GM18909 (cell line): Measurements from ENCODE around the gene RBM34.
A peak's percentile ranks its signal among the peaks of the same experiment; 100 is the strongest.
"Not testable (repeated sequence)": the region's sequence is repeated elsewhere in the genome, so short reads cannot be mapped to it uniquely, and the experiment has no call there.

Experiments used
- ATAC-seq: cut with Tn5 transposase; IDR thresholded peaks from one replicate; pipeline ENCODE4 v1.9.1; 2021; ENCODE audit warnings: mild to moderate bottlenecking; ENCODE audit not compliant: unreplicated experiment, poor library complexity

RBM34 gene

DNA sequence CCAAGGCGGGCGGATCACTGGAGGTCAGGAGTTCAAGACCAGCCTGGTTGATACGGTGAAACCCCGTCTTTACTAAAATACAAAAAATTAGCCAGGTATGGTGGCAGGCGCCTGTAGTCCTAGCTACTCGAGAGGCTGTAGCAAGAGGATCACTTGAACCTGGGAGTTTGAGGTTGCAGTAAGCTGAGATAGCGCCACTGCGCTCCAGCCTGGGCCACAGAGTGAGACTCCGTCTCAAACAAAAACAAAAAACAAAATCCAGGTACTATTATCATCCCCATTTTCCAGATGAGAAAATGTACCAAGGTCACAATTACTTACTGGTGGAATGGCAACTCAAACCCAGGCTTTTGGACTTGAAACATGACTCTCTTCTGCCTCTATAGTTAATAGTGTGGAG is 36.9 kb downstream of the RBM34 start:
- no peak for ATAC-seq

DNA sequence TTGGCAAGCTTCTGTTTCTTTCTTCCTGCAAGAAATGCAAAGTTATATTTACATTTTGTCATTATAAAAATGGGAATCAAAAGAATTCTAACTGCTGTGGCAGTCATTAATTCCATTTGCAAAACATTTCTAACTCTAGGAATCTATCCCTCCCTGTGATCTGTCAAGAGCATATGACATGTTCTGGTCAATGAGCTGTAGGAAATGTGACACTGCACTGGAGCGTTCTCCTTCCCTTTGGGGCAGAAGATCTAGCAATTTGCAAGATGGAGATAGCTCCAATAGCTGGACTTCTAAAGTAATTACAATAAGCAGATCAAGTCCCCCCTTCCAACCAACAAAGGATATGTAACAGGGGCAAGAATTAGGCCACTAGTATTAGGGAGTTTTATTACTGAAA is 38.7 kb downstream of the RBM34 start:
- no peak for ATAC-seq

DNA sequence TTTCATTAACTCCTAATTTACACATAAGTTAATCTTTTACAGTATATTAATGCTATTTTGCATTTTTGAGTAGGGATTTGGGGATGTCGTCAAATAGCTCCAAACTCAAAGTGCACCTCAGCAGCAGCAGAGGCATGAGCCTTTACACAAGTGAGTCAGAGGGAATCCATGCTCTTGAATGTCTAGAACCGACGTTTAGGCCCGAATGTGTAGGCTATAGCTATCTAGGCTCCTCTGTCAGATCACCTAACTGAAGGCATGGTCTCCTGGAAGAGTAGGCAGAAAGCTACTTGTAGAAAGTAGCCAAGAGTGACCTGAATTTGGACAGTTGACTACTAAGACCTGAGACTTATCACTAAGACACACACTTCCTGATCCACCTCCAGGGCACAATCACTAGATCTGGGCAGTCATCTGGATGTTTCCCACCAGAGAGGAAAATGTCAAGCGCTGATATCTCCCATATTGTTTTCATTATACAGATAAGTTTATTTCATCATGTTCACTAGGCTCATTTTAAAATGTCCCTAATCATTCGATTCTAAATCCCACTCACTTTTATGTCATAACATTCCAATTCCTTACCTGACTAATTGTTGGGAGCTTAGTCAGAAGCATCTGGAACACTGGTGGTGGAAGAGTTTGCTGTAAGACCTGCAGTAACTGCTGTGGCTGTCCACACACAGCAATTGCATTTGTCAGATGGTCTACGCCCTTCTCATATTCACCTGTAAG is 47.7 kb downstream of the RBM34 start:
- no peak for ATAC-seq

DNA sequence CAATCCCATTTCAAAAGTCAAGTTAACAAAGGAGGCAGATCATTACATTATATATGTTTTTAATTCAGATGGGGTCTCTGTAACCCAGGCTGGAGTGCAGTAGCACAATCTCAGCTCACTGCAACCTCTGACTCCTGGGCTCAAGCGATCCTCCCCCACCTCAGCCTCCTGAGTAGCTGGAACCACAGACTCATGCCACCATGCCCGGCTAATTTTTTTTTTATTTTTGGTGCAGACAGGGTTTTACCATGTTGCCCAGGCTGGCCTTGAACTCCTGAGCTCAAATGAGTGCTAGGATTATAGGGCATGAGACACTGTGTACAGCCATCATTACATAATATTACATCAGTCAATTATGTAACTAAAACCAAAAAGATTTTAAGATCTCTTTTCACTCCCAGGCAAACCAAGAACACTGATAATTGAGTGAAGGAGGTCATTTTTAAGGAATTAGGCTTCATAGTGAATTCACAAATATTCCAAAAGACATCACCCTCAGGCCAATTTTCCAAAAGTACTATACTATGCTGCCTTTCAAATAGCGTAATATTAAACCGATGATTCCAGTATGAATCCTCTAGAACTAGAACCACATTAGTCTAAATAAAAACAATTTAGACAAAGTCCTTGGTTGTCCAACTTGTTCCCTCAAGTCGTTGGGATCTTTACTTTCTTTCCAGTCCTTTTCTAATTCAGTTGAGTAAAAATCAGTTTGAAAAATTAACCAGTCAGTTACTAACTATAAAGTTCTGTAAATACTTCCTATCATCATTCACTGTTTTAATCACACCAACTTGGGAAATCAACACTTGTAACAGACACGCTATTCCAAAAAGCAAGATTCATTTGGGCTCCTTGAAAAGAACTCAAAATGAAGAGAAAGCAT is 48.5 kb downstream of the RBM34 start:
- ATAC-seq: no peak

DNA sequence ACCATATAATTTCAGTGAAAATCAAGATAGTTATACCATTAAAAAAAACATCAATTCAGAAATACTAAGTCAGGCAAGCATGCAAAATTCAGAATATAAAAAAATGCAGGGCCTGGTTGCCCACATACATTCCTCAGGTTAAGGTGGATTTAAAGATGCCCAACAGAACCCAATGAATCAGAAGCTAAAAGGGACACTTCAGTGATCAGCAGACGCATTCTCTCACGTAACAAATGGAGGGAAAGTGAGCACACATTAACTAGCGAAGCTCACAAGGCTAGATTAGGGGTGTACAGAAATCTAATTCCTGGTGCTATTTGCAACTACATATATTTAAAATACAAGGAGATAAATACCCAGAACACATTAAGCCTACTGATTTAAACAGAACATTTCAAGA is 49.9 kb downstream of the RBM34 start:
- no peak for ATAC-seq

DNA sequence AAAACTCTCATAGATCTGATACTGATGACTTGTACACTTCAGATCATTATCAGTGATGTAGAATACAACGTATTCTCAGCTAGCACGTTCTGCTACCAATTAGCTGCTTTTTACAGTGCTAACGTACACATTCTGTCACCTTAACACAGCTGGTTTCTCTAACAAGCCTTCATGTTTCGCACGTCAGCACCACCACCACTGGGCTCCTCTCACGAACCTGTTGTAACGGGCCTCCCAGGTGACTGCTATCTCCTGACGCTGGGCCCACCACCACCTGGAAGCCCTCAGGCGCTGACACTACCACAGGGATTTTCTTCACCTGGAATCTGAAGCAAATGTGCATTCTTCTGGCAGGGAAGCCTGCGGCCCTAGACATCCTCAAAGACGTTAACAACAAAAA is 52.2 kb downstream of the RBM34 start:
- ATAC-seq: no peak

DNA sequence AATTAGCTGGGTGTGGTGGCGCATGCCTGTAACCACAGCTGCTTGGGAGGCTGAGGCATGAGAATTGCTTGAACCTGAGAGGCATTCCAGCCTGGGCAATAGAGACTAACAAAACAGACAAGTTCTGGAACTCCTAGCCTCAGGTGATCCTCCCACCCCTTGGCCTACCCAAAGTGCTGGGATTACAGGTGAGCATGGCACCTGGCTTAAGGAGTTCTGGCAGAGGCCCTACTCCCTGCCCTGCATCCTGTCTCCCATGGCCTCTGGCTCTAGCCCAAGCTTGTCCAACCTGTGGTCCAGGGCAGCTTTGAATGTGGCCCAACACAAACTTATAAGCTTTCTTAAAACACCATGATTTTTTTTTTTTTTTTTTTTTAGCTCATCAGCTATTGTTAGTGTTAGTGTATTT is 52.9 kb downstream of the RBM34 start:
- ATAC-seq: no peak

DNA sequence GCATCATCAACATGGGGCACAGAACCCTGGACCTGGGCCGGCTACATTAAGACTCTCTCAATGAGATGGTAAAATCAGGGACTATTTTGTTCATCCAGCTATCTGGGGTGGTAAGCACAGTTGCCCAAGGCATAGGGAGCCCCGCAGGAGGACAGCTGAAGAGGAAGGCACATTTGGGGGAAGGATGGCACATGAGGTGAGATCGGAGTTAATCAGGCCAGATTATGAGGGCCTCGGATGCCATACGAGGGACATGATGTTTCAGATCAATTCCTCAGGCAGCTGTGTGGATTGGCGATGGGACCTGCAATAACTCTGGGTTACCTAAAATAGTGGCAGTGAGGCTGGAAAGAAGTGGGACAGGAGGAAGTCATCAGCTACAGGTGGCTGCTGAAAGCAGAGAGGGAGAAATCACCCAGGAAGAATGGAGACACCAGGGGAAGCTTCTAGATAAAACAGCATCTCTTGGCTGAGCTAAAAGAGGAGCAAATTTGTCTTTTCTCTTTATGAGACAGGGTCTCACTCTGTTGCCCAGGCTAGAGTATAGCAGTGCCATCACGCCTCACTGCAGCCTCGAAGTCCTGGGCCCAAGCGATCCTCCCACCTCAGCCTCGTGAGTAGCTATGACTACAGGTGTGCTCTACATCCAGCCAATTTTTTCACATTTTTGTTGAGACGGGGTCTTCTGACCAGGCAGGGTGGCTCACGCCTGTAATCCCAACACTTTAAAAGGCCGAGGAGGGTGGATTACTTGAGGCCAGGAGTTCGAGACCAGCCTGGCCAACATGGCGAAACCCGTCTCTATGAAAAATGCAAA is 53.5 kb downstream of the RBM34 start:
- ATAC-seq: no peak

DNA sequence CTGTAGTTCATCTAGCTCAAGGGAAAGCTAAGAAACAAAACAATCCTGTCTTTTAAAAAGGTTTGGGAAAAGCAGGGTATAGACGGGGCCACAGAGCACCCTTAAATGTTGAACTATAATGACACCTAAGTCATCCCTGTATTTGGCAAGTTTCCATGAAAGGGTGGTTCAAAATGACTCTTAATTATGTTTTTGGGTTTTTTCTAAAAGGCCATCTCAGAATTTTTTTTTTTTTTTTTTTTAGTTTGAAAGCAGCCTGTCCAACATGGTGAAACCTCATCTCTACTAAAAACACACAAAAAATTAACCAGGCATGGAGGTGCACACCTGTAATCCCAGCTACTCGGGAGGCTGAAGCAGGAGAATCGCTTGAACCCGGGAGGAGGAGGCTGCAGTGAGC is 54.6 kb downstream of the RBM34 start:
- ATAC-seq: no peak

DNA sequence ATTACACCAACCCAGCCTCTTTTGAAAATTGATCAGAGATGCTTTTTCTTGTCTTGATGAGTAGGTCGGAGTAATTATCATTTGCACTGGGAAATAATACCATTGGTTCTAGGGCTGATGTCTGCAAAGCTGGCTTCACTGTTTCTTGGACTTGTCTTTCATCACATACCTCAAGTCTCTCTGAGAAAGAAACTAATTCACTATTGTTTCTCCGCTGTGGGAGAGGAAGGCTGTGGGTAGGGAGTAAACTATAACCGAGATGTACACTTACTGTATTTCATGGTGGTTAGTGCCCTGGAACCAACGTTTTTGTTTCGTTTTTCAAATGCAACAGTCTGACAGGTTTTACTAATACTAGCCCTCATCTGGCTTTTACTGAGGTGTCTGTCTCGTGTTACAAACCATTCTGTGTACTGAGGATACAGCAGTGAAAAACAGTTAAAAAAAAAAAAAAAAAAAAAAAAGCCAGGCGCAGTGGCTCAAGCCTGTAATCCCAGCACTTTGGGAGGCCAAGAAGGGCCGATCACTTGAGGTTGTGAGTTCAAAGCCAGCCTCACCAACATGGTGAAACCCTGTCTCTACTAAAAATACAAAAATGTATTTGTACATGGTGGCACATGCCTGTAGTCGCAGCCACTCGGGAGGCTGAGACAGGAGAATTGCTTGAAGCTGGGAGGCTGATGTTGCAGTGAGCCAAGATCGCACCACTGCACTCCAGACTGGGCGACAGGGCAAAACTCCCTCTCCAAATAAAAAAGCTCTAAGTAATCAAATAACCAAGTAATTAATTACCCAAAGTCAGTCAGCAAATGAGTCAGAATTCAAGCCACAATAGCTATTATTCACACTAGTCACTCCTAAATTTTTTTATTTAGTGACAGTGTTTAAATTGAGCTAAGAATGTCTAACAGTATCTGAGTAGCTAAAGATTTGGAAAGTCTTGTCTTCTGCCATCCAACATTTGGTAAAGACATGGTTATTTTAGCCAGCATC is 55.7 kb downstream of the RBM34 start:
- ATAC-seq: peak; percentile 88

DNA sequence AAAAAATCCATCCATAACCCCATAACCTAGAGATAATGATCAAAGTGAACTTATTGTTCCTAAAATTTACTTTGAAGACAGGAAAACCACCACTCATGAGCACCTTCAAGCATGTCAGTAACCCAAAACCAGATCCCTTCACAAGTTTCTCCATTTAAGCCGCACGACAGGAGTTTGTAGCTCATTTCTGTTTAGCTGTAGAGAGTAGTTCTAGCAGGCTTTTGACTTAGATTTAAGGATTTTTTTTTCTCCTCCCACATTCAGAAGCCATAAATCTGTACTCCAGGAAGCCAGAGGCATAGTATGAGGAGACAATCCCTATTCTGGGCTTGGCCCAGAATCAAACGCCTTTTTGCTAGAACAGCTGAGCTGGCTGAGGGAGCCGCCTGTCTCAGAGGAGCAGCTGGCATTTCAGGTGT is 58.0 kb downstream of the RBM34 start:
- no peak for ATAC-seq

DNA sequence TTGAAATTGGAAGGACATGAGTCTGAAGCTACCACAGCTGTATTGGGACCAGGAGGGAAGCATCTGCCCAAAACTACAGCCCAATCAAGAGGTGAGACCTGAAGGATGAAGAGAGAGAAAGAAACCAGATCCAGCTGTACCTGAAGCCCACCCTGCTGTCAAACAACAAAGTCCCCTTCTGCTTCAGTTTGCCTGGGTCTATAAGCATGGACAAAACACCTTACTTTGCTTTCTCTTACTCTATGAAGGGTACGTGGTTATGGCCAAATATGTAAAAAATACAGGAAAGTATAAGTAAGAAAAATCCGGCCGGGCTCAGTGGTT is 58.8 kb downstream of the RBM34 start:
- no peak for ATAC-seq

DNA sequence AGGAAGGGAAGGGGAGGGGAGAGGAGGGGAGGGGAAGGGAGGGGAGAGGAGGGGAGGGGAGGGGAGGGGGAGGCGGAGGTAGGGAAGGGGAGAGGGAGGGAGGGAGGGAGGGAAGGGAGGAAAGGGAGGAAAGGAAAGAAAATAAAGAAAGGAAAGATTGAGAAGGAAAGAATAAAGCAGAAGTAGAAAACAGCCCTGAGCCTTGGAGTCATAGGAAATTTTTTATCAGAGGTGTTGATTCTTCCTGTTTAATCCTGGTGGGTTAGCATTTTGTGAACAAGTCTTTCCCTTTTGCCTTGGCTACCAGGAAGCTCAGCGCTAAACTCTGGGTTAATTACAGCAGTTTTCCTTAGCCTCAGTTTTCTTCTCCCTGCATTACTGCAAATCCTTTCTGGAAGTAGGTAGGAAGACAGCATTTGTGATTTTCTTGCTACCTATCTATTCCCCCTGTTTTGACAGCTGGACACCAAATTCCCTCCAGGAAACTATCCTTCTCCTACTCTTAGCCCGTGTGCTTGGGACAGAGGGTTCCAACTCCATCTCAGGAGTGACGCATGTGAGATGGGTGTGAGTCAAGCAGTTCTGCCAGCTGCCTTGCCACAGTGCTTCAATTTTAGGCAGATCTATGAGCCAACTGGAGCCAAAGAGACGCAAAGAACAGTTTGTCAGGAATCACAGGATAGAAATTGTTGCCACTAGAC is 59.3 kb downstream of the RBM34 start:
- no peak for ATAC-seq

DNA sequence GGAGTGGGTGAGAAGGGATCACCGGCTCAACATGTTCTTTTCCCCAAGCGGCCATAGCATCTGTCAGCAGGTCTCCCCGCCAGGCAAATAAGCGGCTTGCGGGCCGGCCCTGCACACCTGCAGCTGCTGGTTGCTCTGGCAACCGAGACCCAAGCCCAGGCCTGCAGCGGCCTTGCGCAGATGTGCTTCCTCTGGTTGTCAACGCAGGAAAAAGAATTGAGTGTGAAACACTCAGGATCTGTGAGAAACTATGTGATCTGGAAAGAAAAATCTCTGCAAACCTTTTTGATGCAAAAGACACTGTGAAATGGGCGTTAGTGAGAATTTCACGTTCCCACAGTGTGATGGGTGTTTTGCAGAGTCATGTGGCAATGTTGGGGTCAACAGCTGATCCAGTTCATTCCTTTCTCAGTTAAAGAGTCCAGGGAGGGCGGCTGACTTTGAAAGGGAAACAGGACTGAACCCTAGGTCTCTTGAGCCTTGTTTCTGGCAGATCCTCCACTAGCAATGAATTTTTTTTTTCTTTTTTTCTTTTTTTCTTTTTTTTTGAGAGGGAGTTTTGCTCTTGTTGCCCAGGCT is 60.8 kb downstream of the RBM34 start:
- no peak for ATAC-seq

DNA sequence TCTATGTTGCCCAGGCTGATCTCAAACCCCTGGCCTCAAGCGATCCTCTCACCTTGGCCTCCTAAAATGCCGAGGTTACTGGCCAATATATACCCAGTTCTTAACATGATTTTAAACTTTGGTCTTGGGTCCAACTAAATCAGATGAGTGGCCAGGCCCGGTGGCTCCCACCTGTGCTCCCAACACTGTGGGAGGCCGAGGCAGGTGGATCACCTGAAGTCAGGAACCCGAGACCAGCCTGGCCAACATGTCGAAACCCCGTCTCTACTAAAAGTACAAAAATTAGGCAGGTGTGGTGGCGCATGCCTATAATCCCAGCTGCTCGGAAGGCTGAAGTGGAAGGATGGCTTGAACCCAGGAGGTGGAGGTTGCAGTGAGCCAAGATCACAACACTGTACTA is 62.1 kb downstream of the RBM34 start:
- ATAC-seq: no peak

DNA sequence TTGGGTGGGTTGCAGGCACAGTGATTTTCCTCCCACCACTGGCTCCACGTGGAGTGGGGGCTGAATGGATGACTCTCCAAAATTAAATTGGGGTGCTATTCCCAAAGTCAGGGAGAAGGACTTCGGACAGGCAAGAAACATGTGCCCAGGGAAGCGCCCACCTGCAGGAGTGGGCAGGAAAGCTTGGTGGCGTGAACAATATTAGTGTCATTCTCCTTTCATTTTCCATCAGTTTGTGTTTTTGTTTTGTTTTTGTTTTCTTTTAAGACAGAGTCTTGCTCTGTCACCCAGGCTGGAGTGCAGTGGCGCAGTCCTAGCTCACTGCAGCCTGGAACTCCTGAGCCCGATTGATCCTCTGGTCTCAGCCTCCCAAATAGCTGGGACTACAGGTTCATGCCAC is 62.5 kb downstream of the RBM34 start:
- no peak for ATAC-seq

DNA sequence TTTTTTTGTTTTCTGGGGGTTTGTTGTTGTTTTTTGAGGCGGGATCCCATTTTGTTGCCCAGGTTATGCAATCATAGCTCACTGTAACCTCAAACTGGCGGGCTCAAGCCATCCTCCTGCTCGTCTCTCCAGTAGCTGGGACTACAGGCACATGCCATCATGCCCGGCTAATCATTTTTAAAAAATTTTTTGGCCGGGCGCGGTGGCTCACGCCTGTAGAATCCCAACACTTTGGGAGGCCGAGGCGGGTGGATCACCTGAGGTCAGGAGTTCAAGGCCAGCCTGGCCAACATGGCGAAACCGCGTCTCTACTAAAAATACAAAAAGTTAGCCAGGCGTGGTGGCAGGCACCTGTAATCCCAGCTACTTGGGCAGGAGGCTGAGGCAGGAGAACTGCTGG is 63.5 kb downstream of the RBM34 start:
- not testable (repeated sequence) for ATAC-seq

DNA sequence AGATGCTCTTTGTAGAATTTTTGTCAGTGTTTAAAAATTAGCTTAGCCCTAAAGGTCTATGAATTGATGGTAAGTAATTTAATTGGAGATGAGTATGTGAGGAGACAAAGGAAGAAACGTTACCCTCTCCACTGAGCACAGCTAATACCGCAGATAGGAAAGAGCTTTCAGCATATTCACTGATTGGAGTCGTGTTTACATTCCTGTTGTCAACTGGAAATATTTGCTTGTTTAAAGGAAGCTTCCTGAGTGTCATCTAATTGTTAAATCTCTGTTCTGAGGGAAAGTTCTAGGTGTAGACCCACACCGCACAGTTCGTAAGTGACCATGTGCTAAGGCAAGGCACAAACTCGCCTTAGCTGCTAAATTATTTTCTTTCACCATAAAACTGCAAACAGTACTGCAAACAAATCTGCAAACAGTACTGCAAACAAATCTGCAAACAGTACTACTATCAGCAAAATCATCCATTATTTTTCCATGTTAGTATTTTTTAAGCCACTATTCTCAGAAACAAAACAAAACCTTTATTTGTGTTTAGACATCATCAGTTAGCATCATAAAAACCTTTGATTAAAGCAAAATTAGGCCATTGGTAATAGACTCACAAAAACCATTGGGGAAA is 65.0 kb downstream of the RBM34 start:
- ATAC-seq: no peak
